Embryonic facial prominence (tissue), 1 donor: ENCODE data around the gene ALX4.

Experiments used
- DNase-seq: peaks from one replicate; pipeline ENCODE4 v3.0.0-alpha.2; 2016; ENCODE audit errors: extremely low spot score

ALX4 gene

GRCh38 chr11:44335052-44335760, 25.3 kb upstream of the ALX4 start:
- no peak for DNase-seq

GRCh38 chr11:44334356-44335004, 24.5 kb upstream of the ALX4 start:
- DNase-seq: no peak

GRCh38 chr11:44333271-44334218, 23.6 kb upstream of the ALX4 start:
- no peak for DNase-seq

GRCh38 chr11:44332665-44333064, 22.7 kb upstream of the ALX4 start:
- no peak for DNase-seq

GRCh38 chr11:44329472-44330230, 19.7 kb upstream of the ALX4 start:
- DNase-seq: no peak

GRCh38 chr11:44328138-44328660, 18.3 kb upstream of the ALX4 start:
- DNase-seq: no peak

- DNase-seq: no peak
Measured at GRCh38 chr11:44327730-44328129, 17.8 kb upstream of the ALX4 start.

GRCh38 chr11:44326615-44327475, 16.9 kb upstream of the ALX4 start:
- no peak for DNase-seq

GRCh38 chr11:44325698-44326097, 15.8 kb upstream of the ALX4 start:
- no peak for DNase-seq

- no peak for DNase-seq
Measured at GRCh38 chr11:44324749-44325525, 15.0 kb upstream of the ALX4 start.

- DNase-seq: no peak
Measured at GRCh38 chr11:44324222-44324621, 14.3 kb upstream of the ALX4 start.

GRCh38 chr11:44322243-44322642, 12.3 kb upstream of the ALX4 start:
- DNase-seq: no peak

- DNase-seq: no peak
Measured at GRCh38 chr11:44321059-44321458, 11.1 kb upstream of the ALX4 start.

GRCh38 chr11:44320289-44320973, 10.5 kb upstream of the ALX4 start:
- DNase-seq: no peak

- no peak for DNase-seq
Measured at GRCh38 chr11:44319552-44320288, 9.8 kb upstream of the ALX4 start.

- no peak for DNase-seq
Measured at GRCh38 chr11:44319170-44319551, 9.2 kb upstream of the ALX4 start.

GRCh38 chr11:44318369-44318768, 8.4 kb upstream of the ALX4 start:
- no peak for DNase-seq

- no peak for DNase-seq
Measured at GRCh38 chr11:44316659-44317240, 6.8 kb upstream of the ALX4 start.
